B cell (primary cell): ENCODE measurements around the gene PITPNM3. TPM values are rescaled to one million over a fixed set of nuclear protein-coding genes. Genes with fewer than 3 reads are reported as not detected.

Source experiments
- ATAC-seq: fragments of 200-7000 bp; cut with Tn5 transposase; one replicate; pipeline ENCODE4 v1.10.0; 2021; ENCODE audit warnings: low read depth, mild to moderate bottlenecking, moderate number of reproducible peaks, moderate library complexity
- CTCF ChIA-PET: fragments of 350-600 bp; sonication (Branson Sonifier 250); formaldehyde crosslinking; loops from one replicate; lab custom pipeline; 2021; ENCODE audit warnings: antibody characterized with exemption, inconsistent platforms; lab: Charles Lee
- POLR2A ChIA-PET: fragments of 350-600 bp; sonication (Branson Sonifier 250); formaldehyde crosslinking; loops from one replicate; lab custom pipeline; 2021; ENCODE audit warnings: antibody characterized with exemption; lab: Charles Lee
- DNase-seq: peaks from one replicate; pipeline ENCODE4 v3.0.0; 2013
- H2AFZ ChIP-seq: 2 replicates; pipeline ENCODE4 v1.6.1; 2012; ENCODE audit warnings: mild to moderate bottlenecking, low read depth, low read length; ENCODE audit not compliant: insufficient read depth, poor library complexity, severe bottlenecking
- H3K27ac ChIP-seq, 2 donors: 1 replicate in 1 of 2; 2 replicates in 1 of 2; pipeline ENCODE4 v1.5.1; 2012 to 2013; ENCODE audit warnings: low read length in 2 of 2, mild to moderate bottlenecking in 2 of 2, moderate library complexity in 1 of 2
- H3K27me3 ChIP-seq, 4 experiments: fragments of 200-600 bp in 1 of 4; sonication (generic) in 1 of 4; replicated peaks in 1 of 4; 1 replicate in 2 of 4; 2 replicates in 2 of 4; pipeline versions ENCODE4 v1.6.1 to v1.7.0; 2013 to 2016; ENCODE audit warnings: low read length in 3 of 4, mild to moderate bottlenecking in 2 of 4, mixed read lengths in 1 of 4, moderate library complexity in 1 of 4; ENCODE audit not compliant: insufficient read depth in 4 of 4, control insufficient read depth in 3 of 4; ENCODE audit errors: control extremely low read depth in 1 of 4
- H3K36me3 ChIP-seq, 2 experiments: replicated peaks in 1 of 2; 1 replicate in 1 of 2; 2 replicates in 1 of 2; pipeline versions ENCODE4 v1.6.1 to v1.7.1; 2013; ENCODE audit warnings: low read length in 1 of 2; ENCODE audit not compliant: insufficient read depth in 2 of 2, control insufficient read depth in 1 of 2; ENCODE audit errors: control extremely low read depth in 1 of 2, extremely low read depth in 1 of 2
- H3K4me1 ChIP-seq, 2 donors: fragments of 200-600 bp in 1 of 2; sonication (generic) in 1 of 2; 1 replicate in 1 of 2; 2 replicates in 1 of 2; pipeline versions ENCODE4 v1.5.1 to v1.6.1; 2013 to 2017; ENCODE audit warnings: low read length in 2 of 2; ENCODE audit not compliant: control insufficient read depth in 2 of 2, insufficient read depth in 2 of 2
- H3K4me2 ChIP-seq: replicated peaks from 2 replicates; pipeline ENCODE3; 2012; ENCODE audit warnings: mild to moderate bottlenecking, low read depth, low read length; ENCODE audit not compliant: poor library complexity, severe bottlenecking
- H3K4me3 ChIP-seq, 5 experiments: fragments of 200-600 bp in 1 of 5; sonication (generic) in 1 of 5; 1 replicate in 3 of 5; 2 replicates in 2 of 5; pipeline versions ENCODE4 v1.5.1 to v1.7.0; 2011 to 2016; ENCODE audit warnings: low read length in 4 of 5, mild to moderate bottlenecking in 4 of 5, low read depth in 2 of 5, control low read depth in 1 of 5, moderate library complexity in 1 of 5; ENCODE audit not compliant: insufficient read depth in 1 of 5; ENCODE audit errors: control extremely low read depth in 1 of 5, extremely low read depth in 1 of 5
- H3K79me2 ChIP-seq: fragments of 200-600 bp; sonication (generic); one replicate; pipeline ENCODE4 v1.6.0; 2016; ENCODE audit warnings: low read length; ENCODE audit not compliant: control insufficient read depth, insufficient read depth
- H3K9ac ChIP-seq: fragments of 200-600 bp; sonication (generic); 2 replicates; pipeline ENCODE4 v1.6.1; 2017; ENCODE audit warnings: mild to moderate bottlenecking, low read length, moderate library complexity
- H3K9me3 ChIP-seq, 3 donors: one replicate each; pipeline versions ENCODE4 v1.6.1 to v1.7.1; 2013; ENCODE audit warnings: low read length in 2 of 3; ENCODE audit not compliant: control insufficient read depth in 2 of 3, insufficient read depth in 1 of 3; ENCODE audit errors: control extremely low read depth in 1 of 3
- H4K20me1 ChIP-seq: 2 replicates; pipeline ENCODE4 v1.6.0; 2012; ENCODE audit warnings: mild to moderate bottlenecking, low read length; ENCODE audit not compliant: insufficient read depth, control insufficient read depth, poor library complexity, severe bottlenecking
- H3K27ac Mint-ChIP-seq: one replicate; pipeline ENCODE4 v1.8.0; 2021; ENCODE audit warnings: mixed read lengths
- H3K27me3 Mint-ChIP-seq: one replicate; pipeline ENCODE4 v1.8.0; 2021; ENCODE audit warnings: mixed read lengths
- H3K4me1 Mint-ChIP-seq: one replicate; pipeline ENCODE4 v1.8.0; 2021; ENCODE audit warnings: mixed read lengths
- H3K4me3 Mint-ChIP-seq: one replicate; pipeline ENCODE4 v1.8.0; 2021; ENCODE audit warnings: mixed read lengths
- H3K9me3 Mint-ChIP-seq: one replicate; pipeline ENCODE4 v1.8.0; 2022; ENCODE audit warnings: mixed read lengths; ENCODE audit not compliant: insufficient read depth
- CTCF ChIP-seq: fragments of 200-600 bp; IDR thresholded peaks from one replicate; pipeline ENCODE4 v1.8.0; 2022; ENCODE audit warnings: antibody characterized with exemption, mild to moderate bottlenecking
- EZH2 ChIP-seq: IDR thresholded peaks from 2 replicates; pipeline ENCODE4 v1.6.1; 2012; ENCODE audit warnings: borderline replicate concordance, low read depth, mild to moderate bottlenecking, moderate library complexity, low read length; ENCODE audit not compliant: insufficient read depth, poor library complexity, severe bottlenecking
- WGBS: methylation state at CpG from one replicate; pipeline ENCODE4 v1.1.5; 2013; ENCODE audit warnings: missing lambda C conversion rate; ENCODE audit not compliant: insufficient coverage; 5-methylcytosine and 5-hydroxymethylcytosine counted together
- intact Hi-C: fragments of 100-400 bp; cut with micrococcal nuclease; formaldehyde crosslinking; loops from one replicate; pipeline ENCODE4 v1.10.0; 2022
- polyA plus RNA-seq: library from polyadenylated mRNA; depleted of rRNA; stranded (reverse); fragments of >200 nt; gene quantifications from 2 replicates; pipeline ENCODE4 v1.2.3, GENCODE V29; 2012
- total RNA-seq, 2 donors: library from RNA; stranded (reverse); fragments of 120-200 nt in 1 of 2; gene quantifications; 1 replicate in 1 of 2; 2 replicates in 1 of 2; pipeline versions ENCODE4 v1.2.3 to v1.2.4, GENCODE V29; 2013 to 2022

Gene PITPNM3
- total and polyA plus RNA-seq, 2 donors (not counting 1 experiment from before 2014, with no cell fraction given), result 0.31 to 0.49 TPM

- Mint-ChIP-seq H3K4me3 (no peak overlapping the region), H3K27me3 (no peaks in the 10 kb centered on the region), H3K9me3 (no peaks in the 10 kb centered on the region), H3K27ac (no peak overlapping the region), H3K4me1 (peaks cover 4% of the 10 kb centered on the region)
- no peak for ATAC-seq
- Histone ChIP-seq H3K27ac (no peak overlapping the region), H4K20me1 (no peaks in the 10 kb centered on the region), H3K4me3 (no peak overlapping the region), H3K27me3 (no peaks in the 10 kb centered on the region), H3K4me2 (no peak overlapping the region), H3K79me2 (no peaks in the 10 kb centered on the region), H2AFZ (no peak overlapping the region), H3K9me3 (no peaks in the 10 kb centered on the region), H3K36me3 (no peaks in the 10 kb centered on the region), H3K4me1 (peaks cover 0 to 2% of the 10 kb centered on the region in 2 donors), H3K9ac (no peak overlapping the region)
- intact Hi-C loops, result no loop called here
- 90% methylated on average over 4 of the region's 8 CpGs for WGBS
- ChIA-PET POLR2A (no interaction called here), CTCF (interaction anchor here (1.2 to 1.4 kb wide), 2 partner anchors 175 to 226 kb away, joined by 3 to 4 read pairs; partner anchors contain the start of genes C17orf100 and MED31)
- no peak for DNase-seq
- TF ChIP-seq EZH2 (no peak), CTCF (no peak)
Observed at GRCh38 chr17:6476076-6476809, 80.1 kb downstream of the PITPNM3 start.

GRCh38 chr17:6475411-6475810, 80.9 kb downstream of the PITPNM3 start:
- H3K27me3 ChIP-seq, result no peaks in the 10 kb centered on the region
- no peaks in the 10 kb centered on the region for H3K79me2 ChIP-seq
- ATAC-seq, result no peak
- Mint-ChIP-seq H3K4me3 (no peak overlapping the region), H3K9me3 (no peaks in the 10 kb centered on the region), H3K27ac (no peak overlapping the region), H3K27me3 (no peaks in the 10 kb centered on the region), H3K4me1 (peaks cover 4% of the 10 kb centered on the region)
- H3K36me3 ChIP-seq, result no peaks in the 10 kb centered on the region
- intact Hi-C loops, result no loop called here
- no peak overlapping the region for H3K9ac ChIP-seq
- ChIA-PET CTCF (interaction anchor here (1.0 to 1.4 kb wide), 3 partner anchors 125 to 227 kb away, joined by 3 to 4 read pairs (median 4); partner anchors contain the start of genes C17orf100 and MED31), POLR2A (no interaction called here)
- WGBS, result 97% methylated on average over 3 of the region's 4 CpGs
- H3K4me1 ChIP-seq, result peaks cover 0 to 2% of the 10 kb centered on the region in 2 donors
- no peak overlapping the region for H3K27ac ChIP-seq
- no peak overlapping the region for H3K4me2 ChIP-seq
- DNase-seq, result no peak
- no peak for TF ChIP-seq EZH2
- no peak overlapping the region for H2AFZ ChIP-seq
- no peak overlapping the region for H3K4me3 ChIP-seq
- H3K9me3 ChIP-seq, result no peaks in the 10 kb centered on the region
- H4K20me1 ChIP-seq, result no peaks in the 10 kb centered on the region
